ENCODE data around the gene PBRM1. TPM values are rescaled to one million over a fixed set of nuclear protein-coding genes. Genes with fewer than 3 reads are reported as not detected.
A peak's percentile ranks its signal among the peaks of the same experiment; 100 is the strongest.

The PBRM1 gene
- total and polyA plus RNA-seq, 2 of the 13 experiments (the other 11 are each of a cell fraction or from before 2014, with no cell fraction given) = 10.9 to 33.2 TPM

- TF ChIP-seq RERE (CRISPR knock-in tag; IDR thresholded peaks at IDR 0.05; ENCODE audit: low read depth) = no peak
- no peak for TF ChIP-seq ZNF768 (CRISPR knock-in tag; IDR thresholded peaks at IDR 0.05)
- 0 out of 2 replicates have a peak, but pooled peaks have one; percentile 53 for TF ChIP-seq ZNF414 (CRISPR knock-in tag; IDR thresholded peaks at IDR 0.05)
- TF ChIP-seq TP53 (CRISPR knock-in tag; conservative IDR thresholded peaks at IDR 0.05) = no peak
- peak; percentile 75 for TF ChIP-seq TFE3 (CRISPR knock-in tag; IDR thresholded peaks at IDR 0.05)
- TF ChIP-seq EEA1 (CRISPR knock-in tag; IDR thresholded peaks at IDR 0.05; ENCODE audit: borderline replicate concordance) = no peak
- TF ChIP-seq ZFP36 (IDR thresholded peaks at IDR 0.05; ENCODE audit: borderline replicate concordance, low read depth, low read length, partially characterized antibody) = no peak
- no peak for TF ChIP-seq ETS1 (CRISPR knock-in tag; IDR thresholded peaks at IDR 0.05)
- peak; percentile 69 for TF ChIP-seq MNT (IDR thresholded peaks at IDR 0.05)
- TF ChIP-seq ZNF550 (CRISPR knock-in tag; IDR thresholded peaks at IDR 0.05; ENCODE audit: borderline replicate concordance) = no peak
- TF ChIP-seq PRDM10 (CRISPR knock-in tag; IDR thresholded peaks at IDR 0.05; ENCODE audit: low read depth) = peak; percentile 76; the same call in 1 of the 2 replicates
- TF ChIP-seq NCOA1 (CRISPR knock-in tag; IDR thresholded peaks at IDR 0.05) = no peak
- TF ChIP-seq KDM5A (IDR thresholded peaks at IDR 0.05; ENCODE audit: borderline replicate concordance, low read length) = no peak
- TF ChIP-seq BRD4 (CRISPR knock-in tag; IDR thresholded peaks at IDR 0.05) = no peak
Observed at GRCh38 chr3:52682016-52682415, 3.7 kb downstream of the PBRM1 start (continued).
